ENCODE measurements around the gene HSPB2.
"Not testable (repeated sequence)": the region's sequence is repeated elsewhere in the genome, so short reads cannot be mapped to it uniquely, and the experiment has no call there.

HSPB2 gene

DNA sequence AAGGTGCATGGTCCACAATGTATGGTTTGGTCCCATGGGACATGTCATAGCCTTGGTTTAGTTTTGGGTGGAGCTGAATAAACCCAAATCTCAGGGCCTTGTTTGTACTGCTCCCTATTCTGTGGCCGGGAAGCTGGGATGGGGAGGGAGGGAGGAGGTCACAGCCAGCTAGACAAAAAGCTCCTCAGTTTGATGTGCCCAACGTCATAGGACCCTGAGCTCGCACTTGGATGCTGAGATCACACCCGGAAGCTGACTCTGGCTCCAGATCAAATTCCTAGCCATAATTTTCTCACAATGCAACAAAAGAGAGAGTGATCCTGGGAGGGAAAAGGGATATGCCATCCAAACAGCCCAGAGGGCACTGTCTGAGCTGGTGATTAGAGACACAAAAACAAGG is 1.5 kb downstream of the HSPB2 start:
- DNase-seq (ENCODE audit: low read depth): no peak

DNA sequence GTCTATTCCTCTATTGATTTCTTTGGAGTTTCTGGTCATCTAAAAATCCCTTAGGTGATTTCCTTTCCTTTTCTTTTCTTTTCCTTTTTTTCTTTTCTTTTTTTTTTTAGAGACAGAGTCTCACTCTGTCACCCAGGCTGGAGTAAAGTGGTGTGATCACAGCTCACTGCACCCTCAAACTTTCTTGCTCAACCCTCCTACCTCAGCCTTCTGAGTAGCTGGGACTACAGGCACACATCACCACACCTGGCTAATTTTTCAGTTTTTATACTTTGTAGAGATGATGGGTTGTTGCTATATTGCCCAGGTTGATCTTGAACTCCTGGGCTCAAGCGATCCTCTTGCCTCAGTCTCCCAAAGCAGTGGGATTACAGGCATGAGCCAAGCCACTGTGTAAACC is 4.2 kb downstream of the HSPB2 start:
- no peak for DNase-seq (ENCODE audit: low read depth)

DNA sequence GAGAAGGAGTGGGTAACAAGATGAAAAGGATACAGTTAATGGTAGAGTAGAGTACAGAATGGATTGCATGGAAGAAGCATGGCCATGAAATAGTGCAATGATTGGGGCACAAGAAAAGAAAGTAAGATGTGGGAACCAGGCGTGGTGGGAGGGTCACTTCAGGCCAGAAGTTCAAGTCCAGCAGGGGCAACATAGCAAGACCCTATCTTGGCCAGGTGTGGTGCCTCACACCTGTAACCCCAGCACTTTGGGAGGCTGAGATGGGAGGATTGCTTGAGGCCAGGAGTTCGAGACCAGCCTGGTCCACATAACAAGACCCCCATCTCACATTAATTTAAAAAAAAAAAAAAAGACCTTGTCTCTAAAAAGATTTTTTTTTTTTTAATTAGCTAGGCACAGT is 4.8 kb downstream of the HSPB2 start:
- DNase-seq (ENCODE audit: low read depth): no peak

DNA sequence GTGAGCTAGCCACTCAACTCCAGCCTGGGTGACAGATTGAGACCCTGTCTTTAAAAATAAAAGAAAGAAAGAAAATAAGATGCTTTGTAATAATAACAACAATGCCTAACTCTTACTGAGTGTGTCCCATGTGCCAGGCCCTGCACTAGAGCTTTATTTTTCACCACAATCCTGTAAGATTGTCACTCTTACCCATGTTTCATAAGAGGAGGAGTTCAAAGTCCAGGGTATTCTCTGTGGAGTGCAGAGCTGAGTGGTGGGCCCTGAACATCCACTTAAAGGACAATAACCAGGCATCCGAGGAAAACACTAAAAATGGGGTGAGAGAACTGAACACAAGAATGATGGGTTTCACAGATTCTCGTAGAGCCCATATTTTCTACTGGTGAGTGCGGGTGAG is 5.3 kb downstream of the HSPB2 start:
- DNase-seq (ENCODE audit: low read depth): no peak

DNA sequence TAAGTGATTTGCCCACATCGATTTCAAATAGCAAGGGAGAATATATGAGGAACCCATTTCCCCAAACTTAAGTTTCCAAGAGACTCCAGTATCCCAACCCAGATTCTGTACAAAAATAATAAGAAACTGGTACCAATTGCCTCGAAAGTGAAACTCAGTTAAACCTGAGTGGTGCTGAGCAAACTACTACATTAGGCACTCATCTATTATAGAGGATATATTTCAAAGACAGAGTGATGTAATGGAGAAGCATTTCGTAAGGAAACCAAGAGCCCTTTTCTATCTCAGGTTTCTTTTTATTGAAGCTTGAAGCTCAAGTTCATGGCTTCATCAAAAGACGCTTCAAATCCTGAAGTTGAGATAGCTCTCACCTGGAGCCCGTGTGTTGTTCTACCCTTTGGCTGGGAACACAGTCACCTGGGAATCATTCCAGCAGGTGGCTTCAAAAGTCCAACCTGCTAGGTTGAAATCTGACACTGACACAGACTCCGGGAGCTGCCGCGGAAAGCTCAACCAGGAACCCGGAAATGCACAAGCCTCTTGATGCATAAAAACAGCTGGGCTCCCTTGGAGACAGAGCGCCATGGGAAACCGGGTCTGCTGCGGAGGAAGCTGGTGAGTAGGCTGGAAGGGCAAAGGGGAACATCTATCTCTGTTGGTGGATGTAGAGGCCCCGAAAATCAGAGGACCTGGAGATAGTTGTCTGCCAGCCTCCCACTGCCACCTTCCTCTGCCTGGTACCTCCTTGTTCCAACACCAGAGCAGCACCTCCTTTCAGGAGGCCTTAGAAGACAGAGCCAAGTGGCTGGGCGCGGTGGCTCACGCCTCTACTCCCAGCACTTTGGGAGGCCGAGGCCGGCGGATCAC is 6.1 kb downstream of the HSPB2 start, which contains the start of gene C11orf52:
C11orf52 (plus strand) TSS at position 524 of the 867 bp plus-strand sequence; CDS start at position 584, 60 bp downstream.
- DNase-seq (ENCODE audit: low read depth): no peak

DNA sequence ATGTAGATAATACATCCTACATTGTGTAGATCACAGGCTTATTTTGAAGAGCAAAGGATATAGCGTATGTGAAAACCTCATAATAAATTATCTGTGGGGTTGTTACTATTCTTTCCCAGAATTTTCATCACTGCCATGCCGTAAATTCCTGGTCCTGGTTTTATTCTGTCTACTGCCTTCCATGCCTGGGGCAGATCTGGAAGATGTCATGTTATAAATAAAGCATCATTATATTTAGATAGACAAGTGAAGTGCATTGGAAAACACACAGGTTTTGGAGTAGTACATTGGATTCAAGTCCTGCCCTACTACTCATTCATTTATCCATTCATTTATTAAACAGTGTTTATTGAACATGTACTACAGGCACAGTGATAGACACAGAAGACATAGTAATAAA is 8.4 kb downstream of the HSPB2 start:
- no peak for DNase-seq (ENCODE audit: low read depth)

DNA sequence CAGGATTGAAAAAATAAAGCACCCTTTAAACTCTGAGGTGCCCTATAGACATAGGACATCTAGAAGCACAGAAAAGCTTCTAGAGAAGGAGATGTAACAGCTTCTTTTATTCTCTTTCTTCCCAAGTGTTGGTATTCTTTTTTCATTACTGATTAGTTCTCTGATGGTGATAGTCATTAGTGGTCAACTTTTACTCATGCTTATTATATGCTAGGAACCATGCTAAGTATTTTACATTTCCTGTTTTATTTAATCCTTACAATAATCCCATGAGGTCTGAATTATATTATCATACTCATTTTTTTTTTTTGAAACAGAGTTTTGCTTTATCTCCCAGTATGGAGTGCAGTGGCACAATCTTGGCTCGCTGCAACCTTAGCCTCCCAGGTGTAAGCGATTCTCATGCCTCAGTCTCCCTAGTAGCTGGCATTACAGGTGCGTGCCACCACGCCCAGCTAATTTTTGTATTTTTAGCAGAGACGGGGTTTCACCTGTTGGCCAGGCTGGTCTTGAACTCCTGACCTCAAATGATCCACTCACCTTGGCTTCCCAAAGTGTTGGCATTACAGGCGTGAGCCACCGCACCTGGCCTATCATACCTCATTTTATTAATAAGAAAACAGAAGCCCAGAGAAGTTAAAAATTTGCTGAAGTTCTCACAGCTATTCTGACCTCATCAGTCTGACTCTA is 9.2 kb downstream of the HSPB2 start:
- no peak for DNase-seq (ENCODE audit: low read depth)

DNA sequence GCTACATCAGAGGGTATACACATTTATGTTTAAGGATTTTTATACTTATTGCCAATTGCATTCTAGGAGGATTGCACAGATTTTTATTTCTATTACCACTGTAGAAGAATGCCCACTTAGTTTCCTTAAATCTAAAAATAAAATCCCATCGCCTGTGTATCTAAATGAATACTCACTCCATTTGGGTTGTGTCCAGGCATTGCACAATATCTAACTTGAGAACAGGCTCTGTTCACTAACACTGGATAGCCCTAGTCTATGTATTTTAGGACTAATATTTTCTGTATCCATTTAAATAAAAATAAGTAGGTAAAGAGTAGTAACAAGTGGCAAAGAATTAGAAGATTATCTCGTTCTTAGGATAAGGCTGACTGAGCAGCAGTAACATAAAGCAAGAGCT is 10.3 kb downstream of the HSPB2 start:
- DNase-seq (ENCODE audit: low read depth): no peak

DNA sequence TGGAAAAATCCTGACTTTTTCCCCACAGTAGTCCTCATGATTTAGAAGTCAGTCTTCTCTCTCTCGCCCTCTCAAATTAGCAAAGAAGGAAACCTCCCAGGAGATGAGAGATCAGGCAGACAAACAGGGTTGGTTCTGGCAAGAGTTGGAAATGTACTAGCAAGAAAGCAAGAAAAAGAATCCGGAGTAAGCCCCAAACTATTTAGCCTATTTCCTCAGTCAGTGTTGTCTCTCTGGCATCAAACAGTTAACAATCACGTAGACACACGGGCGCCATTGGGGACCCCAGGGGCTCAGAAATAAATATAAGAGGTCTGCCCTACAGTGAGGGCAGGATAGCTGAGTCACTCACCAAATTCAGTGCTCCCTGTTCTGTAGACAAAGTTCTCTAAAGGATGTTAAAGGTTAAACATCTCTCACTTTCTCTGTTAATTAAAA is 10.8 kb downstream of the HSPB2 start:
- DNase-seq (ENCODE audit: low read depth): no peak

DNA sequence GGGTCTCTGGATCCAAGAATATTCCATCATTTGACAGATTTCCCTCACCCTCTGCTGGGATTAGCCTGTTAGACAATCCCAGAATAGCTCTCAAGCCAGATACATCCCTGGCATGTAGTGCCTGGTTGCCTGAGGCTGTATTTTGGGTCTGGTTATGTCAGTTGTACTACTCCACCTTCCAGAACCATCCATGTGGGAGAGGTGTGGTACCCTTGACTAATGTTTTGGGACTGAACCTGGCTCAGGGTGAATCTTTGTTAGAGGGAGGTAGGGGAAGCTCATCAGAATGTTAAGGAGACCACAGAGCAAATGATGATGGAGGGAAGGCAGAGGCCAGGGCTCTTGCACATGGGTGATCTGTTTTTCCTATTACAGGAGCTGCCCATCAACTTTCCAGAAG is 11.4 kb downstream of the HSPB2 start:
- DNase-seq (ENCODE audit: low read depth): no peak

DNA sequence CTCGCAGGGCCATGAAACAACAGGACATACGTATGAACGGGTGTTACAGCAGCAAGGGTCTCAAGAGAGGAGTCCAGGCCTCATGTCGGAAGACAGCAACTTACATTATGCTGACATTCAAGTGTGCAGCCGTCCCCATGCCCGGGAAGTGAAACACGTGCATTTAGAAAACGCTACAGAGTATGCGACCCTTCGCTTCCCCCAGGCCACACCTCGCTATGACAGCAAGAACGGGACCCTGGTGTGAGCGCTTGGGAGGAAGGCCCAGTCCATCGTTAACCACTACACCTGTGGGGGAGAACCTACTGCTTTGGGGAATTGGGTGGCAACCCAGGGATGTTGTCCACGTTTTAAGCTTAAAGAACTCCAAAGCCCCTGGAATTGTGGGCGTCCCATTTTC is 13.4 kb downstream of the HSPB2 start:
- no peak for DNase-seq (ENCODE audit: low read depth)

DNA sequence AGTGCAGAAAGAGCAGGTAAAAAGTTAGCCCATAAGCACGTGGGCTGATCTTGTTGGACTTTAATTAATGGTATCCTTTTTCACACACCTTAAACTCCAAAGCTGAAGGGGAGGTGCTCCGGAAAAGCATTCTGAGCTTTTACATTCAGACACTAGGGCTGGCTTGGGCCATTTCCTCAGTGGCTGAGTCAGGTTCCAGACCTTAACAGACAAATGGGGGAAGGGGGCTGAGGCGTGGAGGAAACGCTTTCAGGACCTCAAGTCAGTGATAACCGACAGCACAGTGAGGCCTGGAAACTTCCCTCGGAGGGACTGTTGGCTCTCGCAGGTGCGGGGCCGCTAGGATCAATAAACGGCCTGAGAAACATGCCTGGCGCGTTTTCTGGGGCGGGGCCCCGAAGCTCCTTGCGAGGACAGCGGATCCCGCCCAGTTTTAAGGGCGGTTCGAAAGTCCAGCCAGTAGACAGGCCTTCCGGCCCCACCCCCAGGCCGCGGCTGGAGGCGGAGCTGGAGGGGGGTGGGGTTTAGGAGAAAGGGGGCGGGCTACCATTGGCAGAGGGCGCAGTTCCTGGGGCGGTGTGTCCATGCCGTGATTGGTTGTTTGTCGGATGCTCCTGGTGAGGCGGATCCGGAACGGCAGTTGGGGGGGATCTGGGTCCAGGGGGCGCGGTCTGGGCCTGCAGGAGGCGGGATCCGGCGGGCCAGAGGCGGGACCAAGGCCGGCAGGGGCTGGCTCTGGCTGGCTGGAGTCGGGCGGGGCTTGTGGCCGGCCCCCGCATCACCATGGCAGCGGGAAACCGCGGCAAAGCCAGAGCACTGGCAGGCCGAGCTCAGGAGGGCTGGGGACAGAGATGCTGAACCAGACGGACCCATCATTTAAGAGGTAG is 14.2 kb downstream of the HSPB2 start:
- DNase-seq (ENCODE audit: low read depth): peak; percentile 96

DNA sequence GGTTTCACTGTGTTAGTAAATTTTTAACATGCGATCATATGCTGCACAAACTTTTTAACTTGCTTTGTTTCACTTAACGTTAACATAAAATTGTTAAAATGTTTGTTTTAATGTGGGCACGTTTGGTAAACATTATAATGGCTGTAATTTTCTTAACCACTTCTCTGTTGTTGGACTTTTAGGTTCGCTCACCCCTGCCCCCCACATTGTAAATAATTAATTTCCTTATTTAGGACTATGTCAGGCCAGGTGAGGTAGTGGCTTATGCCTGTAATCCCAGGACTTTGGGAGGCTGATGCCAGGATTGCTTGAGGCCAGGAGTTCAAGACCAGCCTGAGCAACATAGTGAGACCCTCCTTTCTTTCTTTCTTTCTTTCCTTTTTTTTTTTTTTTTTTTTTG is 17.9 kb downstream of the HSPB2 start:
- DNase-seq (ENCODE audit: low read depth): no peak

DNA sequence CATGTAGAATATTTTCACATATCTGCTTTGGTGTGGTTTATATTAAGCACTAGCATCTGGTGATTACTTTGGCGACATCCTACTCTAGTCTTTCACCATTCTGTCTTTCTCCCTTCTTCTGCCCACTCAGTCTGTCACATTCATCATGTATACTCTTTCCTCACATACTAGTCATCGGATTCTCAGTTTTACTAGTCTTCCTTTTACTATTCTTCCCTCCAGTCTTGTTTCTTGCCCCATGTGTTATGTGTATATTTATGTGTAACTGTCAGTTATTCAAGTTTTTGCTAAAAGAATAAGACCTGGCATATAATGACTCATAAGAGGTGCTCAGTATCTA is 20.0 kb downstream of the HSPB2 start:
- DNase-seq (ENCODE audit: low read depth): no peak

DNA sequence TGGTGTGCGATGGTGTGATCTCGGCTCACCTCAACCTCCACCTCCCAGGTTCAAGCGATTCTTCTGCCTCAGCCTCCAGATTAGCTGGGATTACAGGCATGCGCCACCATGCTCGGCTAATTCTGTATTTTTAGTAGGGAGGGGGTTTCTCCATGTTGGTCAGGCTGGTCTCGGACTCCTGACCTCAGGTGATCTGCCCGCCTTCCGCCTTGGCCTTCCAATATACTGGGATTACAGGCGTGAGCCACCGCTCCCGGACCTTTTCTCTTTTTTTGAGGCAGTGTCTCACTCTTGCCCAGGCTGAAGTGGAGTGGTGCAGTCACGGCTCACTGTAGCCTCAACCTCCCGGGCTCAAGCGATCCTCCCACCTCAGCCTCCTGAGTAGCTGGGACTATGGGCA is 20.6 kb downstream of the HSPB2 start:
- DNase-seq (ENCODE audit: low read depth): not testable (repeated sequence)

DNA sequence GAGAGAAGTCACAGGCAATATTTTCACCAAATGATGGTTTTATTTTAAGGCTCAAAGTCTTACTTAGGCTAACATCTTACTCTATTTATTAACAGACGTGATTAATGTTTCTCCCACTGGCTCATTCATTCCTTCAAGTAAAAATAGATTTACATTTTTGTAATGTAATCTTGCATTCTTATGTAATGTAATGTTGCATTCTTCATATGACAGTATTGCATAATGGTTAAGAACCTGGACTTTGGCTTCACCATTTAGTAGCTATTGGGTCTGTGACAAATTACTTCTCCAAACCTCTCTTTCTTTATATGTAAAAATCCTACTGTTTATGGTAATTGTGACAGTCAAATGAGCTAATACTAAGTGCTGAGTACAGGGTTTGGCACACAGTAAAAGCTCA is 21.3 kb downstream of the HSPB2 start:
- DNase-seq (ENCODE audit: low read depth): no peak

DNA sequence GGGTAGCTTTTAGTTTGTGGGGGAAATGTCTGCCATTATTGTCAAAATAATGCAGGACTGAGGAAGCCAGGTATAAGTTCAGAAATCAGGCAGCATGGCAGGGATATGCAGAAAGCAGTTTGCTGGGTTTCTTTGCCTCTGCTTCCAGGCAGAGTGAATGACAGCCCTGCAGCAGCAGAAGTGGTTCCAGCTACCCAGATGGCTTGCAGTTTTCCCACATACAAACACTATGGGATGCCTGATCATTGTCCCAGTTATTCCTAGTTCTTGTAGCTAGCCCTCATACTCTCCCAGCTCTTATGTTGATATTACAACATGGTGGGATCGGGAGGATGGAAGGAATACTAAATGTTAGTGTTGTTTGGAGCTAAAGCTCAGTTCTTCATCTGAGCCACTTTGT is 21.8 kb downstream of the HSPB2 start:
- DNase-seq (ENCODE audit: low read depth): no peak

DNA sequence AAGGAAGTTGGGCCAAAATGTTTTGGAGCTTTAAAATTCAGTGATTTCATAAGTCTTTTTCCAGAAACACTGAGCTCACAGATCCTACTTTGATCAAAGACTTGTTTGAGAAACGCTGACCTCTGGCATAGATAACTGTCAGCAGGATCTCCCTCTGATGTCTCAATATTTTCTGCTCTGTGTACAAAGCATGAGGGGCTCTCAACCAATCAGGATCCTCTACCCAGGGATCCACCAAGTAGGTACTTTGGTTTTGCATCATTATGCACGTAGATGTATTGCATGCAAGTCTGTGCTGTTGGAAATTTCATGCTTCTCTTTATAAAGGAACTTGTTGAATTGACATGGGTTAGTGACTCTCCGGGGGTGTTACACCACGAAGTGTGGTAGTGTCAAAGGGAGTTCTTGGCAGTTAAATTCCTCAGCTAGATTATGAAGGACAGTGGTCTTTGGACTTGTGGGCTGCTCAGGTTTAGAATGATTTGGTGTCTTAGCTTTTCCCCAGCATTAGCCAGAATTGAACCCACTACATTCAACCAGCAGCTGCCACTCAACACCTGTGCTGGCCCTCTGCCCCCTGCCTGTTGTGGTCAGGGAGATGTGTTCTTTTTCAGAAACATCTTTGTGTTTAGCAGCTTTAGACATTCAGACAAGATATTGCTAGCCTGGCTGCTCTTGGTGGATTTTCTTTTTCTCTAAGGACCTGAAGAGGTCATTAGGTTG is 22.9 kb downstream of the HSPB2 start:
- DNase-seq (ENCODE audit: low read depth): no peak

DNA sequence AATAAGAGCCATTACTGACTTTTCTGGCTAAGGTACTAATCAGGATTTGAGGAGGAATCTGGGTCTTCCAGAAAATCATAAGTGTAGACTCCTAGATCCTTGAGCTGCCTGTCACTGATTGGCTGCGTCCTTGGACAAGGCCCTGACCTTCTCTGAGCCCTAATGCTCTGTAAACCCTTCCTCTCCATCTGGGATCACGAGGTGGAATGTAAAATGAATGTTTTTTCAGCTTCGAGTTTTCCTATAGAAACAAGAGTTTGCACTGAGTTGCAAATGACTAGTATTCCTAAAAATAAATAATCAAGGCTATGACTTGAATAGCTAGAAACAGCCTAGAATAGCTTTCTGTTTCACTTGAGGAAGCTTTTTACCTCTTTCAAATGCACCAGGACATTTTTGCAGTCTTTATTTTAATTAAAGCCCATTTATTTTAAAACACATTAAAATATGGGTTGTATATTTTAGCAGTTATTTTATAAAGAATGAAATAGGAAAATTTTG is 23.6 kb downstream of the HSPB2 start:
- DNase-seq (ENCODE audit: low read depth): no peak

DNA sequence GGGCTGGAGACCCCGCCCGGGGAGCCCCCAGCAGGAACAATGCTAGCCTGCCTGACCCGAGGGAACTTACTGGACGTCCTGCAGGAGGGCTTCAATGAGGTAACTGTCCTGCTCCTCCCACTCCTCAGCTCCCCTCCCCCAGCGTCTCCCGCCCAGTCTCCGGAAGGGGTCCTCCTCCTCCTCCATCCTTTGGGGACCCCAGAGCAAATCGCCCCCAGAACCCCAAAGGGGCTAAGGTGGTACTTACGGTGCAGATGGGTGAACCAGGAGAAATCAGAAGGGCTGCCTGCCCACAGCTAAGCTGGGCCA is 24.9 kb downstream of the HSPB2 start:
- no peak for DNase-seq (ENCODE audit: low read depth)

DNA sequence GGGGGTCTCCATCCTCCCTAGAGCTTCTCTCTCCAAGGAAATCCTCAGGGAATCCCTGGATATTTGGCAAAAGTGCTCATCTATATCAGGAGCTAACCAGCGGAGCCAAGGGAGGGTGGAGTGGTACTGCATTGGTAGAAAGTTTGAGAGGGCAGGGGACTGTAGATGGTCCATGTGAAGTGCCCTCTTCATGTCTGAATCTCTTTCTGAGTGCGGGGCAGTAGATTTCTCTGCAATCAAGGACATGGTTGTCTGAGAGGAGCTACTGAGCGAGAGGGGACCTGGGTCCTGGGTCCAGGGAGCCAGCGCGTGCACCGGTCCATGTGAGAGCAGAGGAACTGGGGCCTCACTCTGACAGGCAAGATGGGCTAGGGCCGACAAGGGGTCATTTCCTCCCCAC is 25.3 kb downstream of the HSPB2 start:
- no peak for DNase-seq (ENCODE audit: low read depth)

DNA sequence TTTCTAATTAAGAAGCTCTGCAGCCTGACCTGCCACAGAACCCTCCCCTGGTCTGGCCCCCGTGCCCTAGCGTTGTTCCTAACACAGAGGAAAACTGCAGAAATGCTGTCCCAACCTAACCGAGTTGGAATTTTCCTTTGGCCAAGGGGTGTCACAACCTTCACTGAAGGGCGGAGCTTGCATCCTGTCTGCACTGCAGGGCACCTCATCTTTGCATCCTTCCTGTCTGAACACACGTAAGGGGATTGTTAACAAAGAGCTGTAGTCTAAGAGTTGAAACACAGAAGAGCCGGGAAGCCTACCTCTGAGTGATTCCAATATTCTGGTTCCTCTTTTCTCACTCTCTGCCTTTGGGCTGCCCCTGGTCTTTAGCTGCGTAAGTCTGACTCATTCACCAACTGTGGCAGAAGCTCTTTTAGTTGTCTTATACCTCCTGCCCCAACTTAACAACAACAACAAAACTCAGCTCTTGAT is 26.2 kb downstream of the HSPB2 start:
- DNase-seq (ENCODE audit: low read depth): no peak
